Suprapubic skin (tissue), 3 donors: ENCODE data around the gene PARVG.

Source experiments
- CTCF ChIP-seq, 2 donors: fragments of 200-600 bp in 1 of 2; fragments of 450-650 bp in 1 of 2; sonication (generic) in 1 of 2; IDR thresholded peaks; one replicate each; pipeline ENCODE4 v1.5.1; 2016 to 2019; ENCODE audit warnings: antibody characterized with exemption in 2 of 2, mild to moderate bottlenecking in 1 of 2, moderate library complexity in 1 of 2
- POLR2A ChIP-seq, 2 donors: fragments of 450-650 bp; IDR thresholded peaks; one replicate each; pipeline ENCODE4 v1.6.1; 2017; ENCODE audit warnings: antibody characterized with exemption in 2 of 2, mild to moderate bottlenecking in 2 of 2, moderate library complexity in 2 of 2

- TF ChIP-seq CTCF (IDR thresholded peaks at IDR 0.05) (no peak), POLR2A (IDR thresholded peaks at IDR 0.05) (no peak)
Measured at GRCh38 chr22:44179989-44180705, 578 bp upstream of the PARVG start.
